ENCODE results near the gene ARHGAP26.

DNA sequence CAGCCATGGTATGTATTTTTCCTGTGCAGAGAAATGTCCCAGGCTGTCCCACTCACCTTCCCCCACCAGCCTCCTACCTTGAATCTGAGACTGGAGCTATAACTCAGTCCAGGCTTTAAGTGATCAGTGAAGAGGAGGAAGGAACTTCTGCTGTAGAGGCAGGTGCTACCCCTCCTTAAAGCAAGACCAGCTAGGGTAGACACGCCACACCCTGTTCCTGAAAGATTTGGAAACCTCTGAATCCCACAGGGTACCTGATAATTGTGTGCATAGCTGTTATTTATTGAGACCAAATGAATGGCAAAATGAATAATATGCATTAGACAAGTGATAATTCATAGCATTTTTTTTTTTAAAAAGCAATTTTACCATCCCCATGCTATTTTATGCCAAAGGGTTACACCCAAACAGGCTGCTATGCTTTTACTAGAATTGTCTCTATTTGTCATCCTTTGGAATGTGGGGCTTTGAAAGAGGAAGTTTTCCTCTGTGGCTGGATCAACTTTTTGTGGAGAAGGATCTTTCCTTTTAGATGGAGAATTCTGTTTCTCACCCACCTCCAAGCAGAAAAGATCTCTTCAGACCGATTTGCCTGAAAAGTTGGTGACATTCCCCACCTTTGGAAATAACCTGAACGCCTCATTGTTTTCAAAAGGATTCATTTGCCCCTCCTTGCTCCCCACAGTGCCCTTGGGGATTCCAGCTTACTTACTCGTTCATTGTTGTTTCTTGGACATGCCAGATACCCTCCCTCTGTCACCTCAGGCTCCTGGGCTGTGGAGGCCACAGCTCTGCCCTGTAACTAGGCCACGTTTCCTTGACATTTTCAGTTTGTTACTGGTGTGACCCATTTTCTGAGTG, 384.6 kb downstream of the ARHGAP26 start:
- TF ChIP-seq, protein P1, sequence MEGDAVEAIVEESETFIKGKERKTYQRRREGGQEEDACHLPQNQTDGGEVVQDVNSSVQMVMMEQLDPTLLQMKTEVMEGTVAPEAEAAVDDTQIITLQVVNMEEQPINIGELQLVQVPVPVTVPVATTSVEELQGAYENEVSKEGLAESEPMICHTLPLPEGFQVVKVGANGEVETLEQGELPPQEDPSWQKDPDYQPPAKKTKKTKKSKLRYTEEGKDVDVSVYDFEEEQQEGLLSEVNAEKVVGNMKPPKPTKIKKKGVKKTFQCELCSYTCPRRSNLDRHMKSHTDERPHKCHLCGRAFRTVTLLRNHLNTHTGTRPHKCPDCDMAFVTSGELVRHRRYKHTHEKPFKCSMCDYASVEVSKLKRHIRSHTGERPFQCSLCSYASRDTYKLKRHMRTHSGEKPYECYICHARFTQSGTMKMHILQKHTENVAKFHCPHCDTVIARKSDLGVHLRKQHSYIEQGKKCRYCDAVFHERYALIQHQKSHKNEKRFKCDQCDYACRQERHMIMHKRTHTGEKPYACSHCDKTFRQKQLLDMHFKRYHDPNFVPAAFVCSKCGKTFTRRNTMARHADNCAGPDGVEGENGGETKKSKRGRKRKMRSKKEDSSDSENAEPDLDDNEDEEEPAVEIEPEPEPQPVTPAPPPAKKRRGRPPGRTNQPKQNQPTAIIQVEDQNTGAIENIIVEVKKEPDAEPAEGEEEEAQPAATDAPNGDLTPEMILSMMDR (IDR thresholded peaks at IDR 0.05): no peak
- TF ChIP-seq POLR2A (IDR thresholded peaks at IDR 0.05): no peak
